Ureter (tissue), 1 donor: Measurements from ENCODE around the gene CISD3. TPM values are rescaled to one million over a fixed set of nuclear protein-coding genes. Genes with fewer than 3 reads are reported as not detected.
"Not testable (repeated sequence)": the region's sequence is repeated elsewhere in the genome, so short reads cannot be mapped to it uniquely, and the experiment has no call there.

Experiments used
- DNase-seq: peaks from one replicate; pipeline ENCODE4 v3.0.0-alpha.2; 2020; ENCODE audit warnings: low spot score
- total RNA-seq: library from RNA; stranded (reverse); gene quantifications from one replicate; pipeline ENCODE4 v1.2.4, GENCODE V29; 2023
- donor health status: DM: yes; HTN: yes; CAD: no.

CISD3 gene
- total RNA-seq, 1 donor from 2014 or later = 60.1 TPM

DNA sequence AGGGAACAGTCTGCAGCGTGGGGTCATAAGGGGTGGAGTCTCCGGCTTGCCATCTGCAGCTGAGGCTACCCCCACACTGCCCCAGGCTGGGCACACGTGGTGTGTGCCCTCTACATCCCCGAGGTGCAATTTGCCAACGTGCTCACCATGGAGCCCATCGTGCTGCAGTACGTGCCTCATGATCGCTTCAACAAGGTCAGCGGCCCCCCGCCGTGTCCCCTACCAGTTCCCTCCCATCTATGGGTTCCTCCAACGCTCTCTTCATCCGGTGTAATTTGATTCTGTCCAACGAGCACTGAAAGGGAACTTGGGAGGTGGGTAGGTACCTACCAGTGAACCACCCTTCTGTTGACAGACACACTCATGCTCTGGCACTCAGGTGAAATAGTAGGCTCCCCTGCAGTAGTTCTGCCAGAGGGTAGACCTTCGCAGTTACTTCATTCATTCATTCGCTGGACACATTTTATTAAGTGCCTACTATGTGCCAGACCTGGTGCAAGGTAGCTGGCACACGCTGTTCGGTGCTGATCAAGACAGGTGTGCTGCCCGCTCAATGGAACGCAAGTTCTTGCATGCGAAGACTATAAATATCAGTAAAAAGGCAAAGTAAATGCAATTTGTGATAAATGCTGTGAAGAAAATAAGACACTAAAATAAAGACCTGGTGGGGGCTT, 22.3 kb upstream of the CISD3 start:
- no peak for DNase-seq

DNA sequence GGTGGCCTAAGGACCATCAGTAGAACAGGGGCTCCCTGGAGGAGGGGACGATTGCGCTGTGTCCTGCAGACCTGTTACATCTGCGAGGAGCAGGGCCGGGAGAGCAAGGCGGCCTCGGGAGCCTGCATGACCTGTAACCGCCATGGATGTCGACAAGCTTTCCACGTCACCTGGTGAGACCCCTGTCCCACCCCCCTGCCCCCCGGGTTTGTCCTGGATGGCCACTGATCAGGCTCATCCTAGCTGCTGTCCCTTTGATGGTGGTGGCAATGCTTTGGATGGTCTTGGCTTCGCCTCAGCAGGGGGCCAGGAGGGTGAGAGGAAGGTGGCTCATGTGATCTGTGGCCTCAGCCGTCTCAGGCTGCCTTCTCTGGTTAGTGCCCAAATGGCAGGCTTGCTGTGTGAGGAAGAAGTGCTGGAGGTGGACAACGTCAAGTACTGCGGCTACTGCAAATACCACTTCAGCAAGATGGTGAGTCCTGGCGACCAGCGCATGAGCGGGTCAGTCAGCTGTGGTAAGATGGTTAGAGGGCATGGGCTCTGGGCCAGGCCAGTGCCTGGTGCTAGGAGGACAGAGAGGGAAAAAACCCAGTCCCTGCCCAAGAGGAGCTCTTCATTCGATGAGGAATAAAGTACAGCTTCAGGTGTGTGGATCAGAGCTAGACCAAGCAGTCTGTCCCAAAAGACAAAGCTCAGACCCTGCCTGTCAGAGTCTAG, 20.9 kb upstream of the CISD3 start:
- DNase-seq = no peak

DNA sequence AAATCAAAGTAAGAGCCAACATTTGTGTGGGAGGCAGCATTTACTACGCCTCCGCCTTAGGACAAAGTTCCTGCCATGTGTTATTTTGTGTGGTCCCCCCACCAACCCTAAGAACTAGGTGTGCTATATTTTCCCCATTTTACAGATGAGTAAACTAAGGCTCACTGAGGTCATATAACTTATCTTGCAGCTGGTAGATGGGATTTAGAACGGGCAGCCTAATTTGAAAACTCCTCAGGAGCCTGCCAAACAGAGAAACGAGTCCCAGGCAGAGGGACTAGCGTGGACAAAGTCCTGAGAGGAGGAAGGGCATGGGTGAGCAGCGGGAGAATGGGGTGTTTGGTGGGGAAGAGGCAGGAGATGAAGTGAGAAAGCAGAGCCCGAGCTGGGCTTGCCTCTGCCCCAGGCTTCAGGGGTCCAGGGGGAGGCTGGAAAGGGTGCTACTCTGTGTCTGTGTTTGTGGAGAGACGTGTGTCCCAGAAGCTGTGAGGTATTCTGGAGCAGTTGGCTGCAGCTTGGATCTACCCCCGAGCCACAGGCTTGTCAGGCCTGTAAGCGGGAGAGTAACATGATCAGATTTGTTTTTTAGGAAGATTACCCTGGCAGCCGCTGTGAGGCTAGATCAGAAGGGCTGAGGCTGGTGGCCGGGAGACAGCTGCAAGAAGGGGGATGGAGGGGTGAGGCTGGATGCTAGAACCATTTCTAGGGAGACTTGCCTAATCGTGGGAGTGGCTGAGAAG, 20.1 kb upstream of the CISD3 start:
- DNase-seq = no peak

DNA sequence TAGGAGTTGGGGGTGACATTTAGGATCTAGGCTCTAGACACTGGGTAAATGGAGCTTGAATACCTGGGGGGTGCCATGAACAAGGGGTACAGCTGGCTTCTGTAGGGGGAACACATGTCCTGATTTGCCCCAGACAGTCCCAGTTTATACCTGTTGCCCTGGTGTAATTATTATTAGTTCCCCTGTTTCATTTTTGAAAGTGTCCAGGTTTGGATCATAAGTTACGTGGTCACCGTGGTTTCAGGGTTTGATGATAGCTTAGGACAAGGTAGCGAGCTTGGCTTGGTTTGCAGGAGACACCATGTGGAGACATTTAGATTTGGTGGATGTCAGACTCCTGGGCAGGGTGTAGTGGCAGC, 19.6 kb upstream of the CISD3 start:
- DNase-seq = no peak

DNA sequence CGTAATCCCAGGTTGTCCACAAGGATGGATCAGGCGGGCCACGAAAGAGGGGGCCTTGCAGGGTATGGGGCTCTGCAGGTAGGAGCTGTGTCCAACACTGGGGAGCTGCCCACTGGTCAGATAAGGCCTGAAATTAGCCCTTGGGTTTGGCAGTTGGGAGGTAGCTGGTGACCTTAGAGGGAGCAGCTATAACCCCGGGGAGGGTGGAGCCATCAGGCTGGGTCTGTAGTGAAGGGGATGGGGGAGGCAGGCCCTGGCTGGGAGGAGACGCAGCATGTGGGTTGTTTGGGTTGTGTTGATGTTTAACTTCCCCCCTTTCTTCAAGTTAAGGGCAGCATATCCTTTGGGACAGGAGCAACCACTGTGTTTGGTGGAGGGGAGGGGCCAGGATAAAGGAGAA, 19.2 kb upstream of the CISD3 start:
- no peak for DNase-seq

GRCh38 chr17:38711792-38712571, 18.2 kb upstream of the CISD3 start:
- no peak for DNase-seq

DNA sequence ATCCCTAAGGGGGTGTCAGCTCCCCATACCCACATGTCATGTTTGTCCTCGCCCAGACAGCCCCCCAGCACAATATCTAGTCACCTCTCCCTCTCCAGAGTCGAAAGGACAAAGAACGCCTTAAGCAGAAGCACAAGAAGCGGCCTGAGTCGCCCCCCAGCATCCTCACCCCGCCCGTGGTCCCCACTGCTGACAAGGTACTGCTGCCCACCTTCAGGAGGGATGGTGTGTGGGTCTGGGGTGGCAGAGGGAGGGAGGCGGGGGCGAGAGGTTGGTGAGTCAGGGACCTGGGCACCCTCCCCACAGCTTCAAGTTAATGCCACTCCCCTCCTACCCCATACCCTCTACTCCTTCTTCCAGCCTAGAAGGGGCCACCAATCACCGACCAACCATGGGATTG, 17.5 kb upstream of the CISD3 start:
- no peak for DNase-seq

GRCh38 chr17:38713456-38714075, 16.6 kb upstream of the CISD3 start:
- no peak for DNase-seq

DNA sequence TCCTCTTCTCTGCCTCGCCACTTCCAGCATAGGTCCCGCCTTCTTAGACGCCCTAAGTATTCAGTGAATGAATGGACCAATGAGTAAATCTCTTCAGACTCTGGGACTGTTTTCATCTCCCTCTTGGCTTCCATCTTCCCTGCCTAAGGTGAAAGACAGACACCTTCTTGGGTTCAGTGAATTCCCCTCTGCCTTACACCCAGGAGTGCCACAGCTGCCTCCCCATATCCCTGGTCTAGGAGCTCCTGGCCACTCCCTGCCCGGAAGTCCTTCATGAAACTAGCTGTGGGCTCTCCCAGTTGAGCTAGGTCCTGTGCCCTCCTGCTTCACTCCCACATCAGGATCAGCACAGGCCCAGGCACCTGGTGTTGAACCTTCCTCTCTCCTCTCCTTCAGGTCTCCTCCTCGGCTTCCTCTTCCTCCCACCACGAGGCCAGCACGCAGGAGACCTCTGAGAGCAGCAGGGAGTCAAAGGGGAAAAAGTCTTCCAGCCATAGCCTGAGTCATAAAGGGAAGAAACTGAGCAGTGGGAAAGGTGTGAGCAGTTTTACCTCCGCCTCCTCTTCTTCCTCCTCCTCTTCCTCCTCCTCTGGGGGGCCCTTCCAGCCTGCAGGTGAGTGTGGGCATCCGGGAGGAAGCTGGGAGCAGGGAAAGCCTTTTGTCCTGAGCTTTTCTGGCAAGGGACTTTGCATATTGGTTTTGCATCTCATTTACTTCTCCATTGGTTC, 14.8 kb upstream of the CISD3 start:
- DNase-seq = no peak

GRCh38 chr17:38716368-38717005, 13.7 kb upstream of the CISD3 start:
- no peak for DNase-seq

DNA sequence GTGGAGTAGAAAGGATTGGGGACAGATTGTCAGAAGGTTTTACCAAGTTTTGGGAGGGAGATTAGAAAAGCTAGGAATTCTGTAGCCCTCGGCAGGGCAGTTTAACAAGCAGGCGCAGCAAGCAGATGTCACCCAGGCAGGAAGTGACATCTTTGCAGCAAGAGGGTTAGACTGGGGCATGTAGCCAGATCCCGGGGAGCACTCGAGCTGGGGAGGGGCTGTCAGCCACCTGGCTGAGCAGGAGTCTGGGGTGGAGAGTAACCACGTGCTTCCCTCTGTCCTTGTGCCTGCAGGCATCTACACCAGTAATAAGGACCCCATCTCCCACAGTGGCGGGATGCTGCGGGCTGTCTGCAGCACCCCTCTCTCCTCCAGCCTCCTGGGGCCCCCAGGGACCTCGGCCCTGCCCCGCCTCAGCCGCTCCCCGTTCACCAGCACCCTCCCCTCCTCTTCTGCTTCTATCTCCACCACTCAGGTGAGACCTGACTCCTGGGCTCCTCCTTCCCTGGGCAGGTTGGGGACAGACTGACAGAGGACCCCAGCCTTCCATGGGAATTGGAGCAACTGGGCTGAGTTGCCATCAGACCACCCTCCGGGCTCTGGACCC, 12.9 kb upstream of the CISD3 start:
- DNase-seq = no peak

- DNase-seq = no peak
Observed at GRCh38 chr17:38719289-38719942, 10.7 kb upstream of the CISD3 start.

DNA sequence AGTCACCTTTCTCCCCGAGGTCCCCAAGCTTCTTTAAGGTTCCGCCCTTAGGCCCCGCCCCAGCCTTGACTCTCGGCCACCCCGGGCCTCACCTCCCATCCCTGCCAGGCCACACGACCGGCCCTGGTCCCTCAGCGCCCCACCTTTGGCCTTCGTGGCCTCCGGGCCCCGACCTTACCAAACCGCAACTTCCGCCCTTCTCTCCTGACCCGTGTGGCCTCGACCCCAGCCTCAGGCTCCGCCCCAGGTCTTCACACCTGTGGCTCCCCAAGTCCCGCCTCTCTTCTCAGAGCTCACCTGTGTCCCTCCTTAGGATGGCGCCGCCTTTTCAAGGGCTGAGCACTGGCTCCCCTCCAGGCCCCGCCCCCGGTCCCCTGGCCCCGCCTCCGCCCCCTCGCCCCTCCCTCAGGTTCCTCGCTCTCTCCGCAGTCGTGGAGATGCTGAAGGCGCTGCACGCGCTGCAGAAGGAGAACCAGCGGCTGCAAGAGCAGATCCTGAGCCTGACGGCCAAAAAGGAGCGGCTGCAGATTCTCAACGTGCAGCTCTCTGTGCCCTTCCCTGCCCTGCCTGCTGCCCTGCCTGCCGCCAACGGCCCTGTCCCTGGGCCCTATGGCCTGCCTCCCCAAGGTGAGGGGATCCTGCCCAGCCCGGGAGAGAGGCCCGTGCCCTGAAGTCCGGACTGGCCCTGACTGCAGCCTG, 10.0 kb upstream of the CISD3 start:
- no peak for DNase-seq

GRCh38 chr17:38720941-38721340, 9.2 kb upstream of the CISD3 start:
- no peak for DNase-seq

- no peak for DNase-seq
Observed at GRCh38 chr17:38721802-38722201, 8.3 kb upstream of the CISD3 start.

- DNase-seq = no peak
Observed at GRCh38 chr17:38724337-38724988, 5.7 kb upstream of the CISD3 start.

DNA sequence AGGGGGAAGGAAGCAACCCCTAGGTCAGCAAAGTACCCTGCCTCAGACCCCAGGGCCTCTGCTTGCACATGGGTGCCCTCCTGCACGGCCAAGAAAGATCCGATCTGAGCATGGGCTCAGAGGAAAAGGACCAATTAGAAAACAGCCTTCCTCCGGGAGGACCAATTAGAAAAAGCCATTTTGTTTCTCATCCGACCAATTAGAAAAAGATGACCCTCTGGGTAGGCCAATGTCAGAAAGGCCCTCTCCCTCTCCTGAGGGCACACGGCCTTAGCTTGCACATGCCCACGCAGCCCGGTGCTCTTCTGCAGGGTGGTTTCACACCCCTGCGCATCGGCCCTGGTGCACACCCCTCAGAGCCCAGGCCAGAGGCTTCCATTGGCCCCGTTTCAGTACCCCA, 5.1 kb upstream of the CISD3 start:
- no peak for DNase-seq

GRCh38 chr17:38726145-38726544, 4.0 kb upstream of the CISD3 start:
- not testable (repeated sequence) for DNase-seq
